Endothelial cell of umbilical vein (primary cell): ENCODE data around the gene ISG15. TPM values are rescaled to one million over a fixed set of nuclear protein-coding genes. Genes with fewer than 3 reads are reported as not detected.

ENCODE experiments used
- BruUV-seq: library from RNA; stranded (reverse); fragments of 400-500 nt; replicated peaks from 2 replicates; lab custom pipeline; 2021; lab: Mats Ljungman, UMichigan
- CTCF ChIA-PET: fragments of 300-600, 350-600 bp; sonication (Branson Sonifier 250); formaldehyde crosslinking; loops from one replicate; lab custom pipeline; 2021; ENCODE audit warnings: antibody characterized with exemption, inconsistent platforms; lab: Charles Lee
- POLR2A ChIA-PET: fragments of 300-600, 350-600 bp; sonication (Branson Sonifier 250); formaldehyde crosslinking; loops from one replicate; lab custom pipeline; 2021; ENCODE audit warnings: antibody characterized with exemption, inconsistent platforms; lab: Charles Lee
- DNase-seq: peaks from one replicate; pipeline ENCODE4 v3.0.0-alpha.2; 2011; ENCODE audit warnings: low read depth, low spot score
- FAIRE-seq: peaks from 2 replicates; lab custom pipeline; 2011; peaks lifted over from hg19 to GRCh38; lab: Jason Lieb, UNC
- H2AFZ ChIP-seq: 2 replicates; pipeline ENCODE4 v1.6.0; 2012; ENCODE audit warnings: low read depth, low read length, control low read depth, inconsistent platforms
- H3K27ac ChIP-seq: 2 replicates; pipeline ENCODE4 v1.5.1; 2011; ENCODE audit warnings: low read depth, mild to moderate bottlenecking, control low read depth, low read length, moderate library complexity; ENCODE audit not compliant: insufficient read depth
- H3K27me3 ChIP-seq, 2 experiments: 2 replicates each; pipeline versions ENCODE4 v1.6.0 to v1.6.1; 2011; ENCODE audit warnings: low read length in 2 of 2, mixed read lengths in 1 of 2; ENCODE audit not compliant: control insufficient read depth in 2 of 2, insufficient read depth in 2 of 2
- H3K36me3 ChIP-seq, 2 experiments: 2 replicates in 1 of 2; 3 replicates in 1 of 2; pipeline ENCODE4 v1.5.1; 2011; ENCODE audit warnings: low read length in 2 of 2, mild to moderate bottlenecking in 1 of 2, moderate library complexity in 1 of 2; ENCODE audit not compliant: control insufficient read depth in 2 of 2, insufficient read depth in 2 of 2; ENCODE audit errors: extremely low read depth in 1 of 2
- H3K4me1 ChIP-seq: 3 replicates; pipeline ENCODE4 v1.5.1; 2011; ENCODE audit warnings: mild to moderate bottlenecking, low read length; ENCODE audit not compliant: control insufficient read depth, insufficient read depth; ENCODE audit errors: extremely low read depth
- H3K4me2 ChIP-seq: 2 replicates; pipeline ENCODE4 v1.6.1; 2011; ENCODE audit warnings: low read length, control low read depth, mixed read lengths; ENCODE audit not compliant: insufficient read depth
- H3K4me3 ChIP-seq, 3 experiments: fragments of 200-600 bp in 1 of 3; sonication (generic), shearing (Covaris generic) in 1 of 3; replicated peaks in 1 of 3; 2 replicates each; pipeline ENCODE4 v1.5.1; 2011 to 2016; ENCODE audit warnings: control low read depth in 3 of 3, low read length in 3 of 3, mild to moderate bottlenecking in 2 of 3, inconsistent platforms in 1 of 3, low read depth in 1 of 3, moderate library complexity in 1 of 3; ENCODE audit not compliant: insufficient read depth in 1 of 3
- H3K79me2 ChIP-seq: 2 replicates; pipeline ENCODE4 v1.6.0; 2012; ENCODE audit warnings: low read length, inconsistent platforms; ENCODE audit not compliant: control insufficient read depth, insufficient read depth
- H3K9ac ChIP-seq: replicated peaks from 2 replicates; pipeline ENCODE3; 2011; ENCODE audit warnings: low read length, control low read depth; ENCODE audit not compliant: insufficient read depth; ENCODE audit errors: extremely low read depth
- H3K9me1 ChIP-seq: replicated peaks from 3 replicates; pipeline ENCODE4 v1.6.0; 2011; ENCODE audit warnings: mild to moderate bottlenecking, low read length; ENCODE audit not compliant: control insufficient read depth, insufficient read depth; ENCODE audit errors: extremely low read depth
- H3K9me3 ChIP-seq: replicated peaks from 2 replicates; pipeline ENCODE4 v1.5.1; 2012; ENCODE audit warnings: low read length, inconsistent platforms; ENCODE audit not compliant: control insufficient read depth, insufficient read depth
- H4K20me1 ChIP-seq: replicated peaks from 2 replicates; pipeline ENCODE3; 2011; ENCODE audit warnings: mild to moderate bottlenecking, low read length; ENCODE audit not compliant: control insufficient read depth, insufficient read depth; ENCODE audit errors: extremely low read depth
- EZH2 ChIP-seq: IDR thresholded peaks from 2 replicates; pipeline ENCODE4 v1.6.1; 2012; ENCODE audit warnings: borderline replicate concordance, low read depth, mild to moderate bottlenecking, moderate library complexity, low read length, inconsistent platforms; ENCODE audit not compliant: severe bottlenecking
- FOS ChIP-seq: IDR thresholded peaks from 2 replicates; pipeline ENCODE4 v1.6.1; 2011; ENCODE audit warnings: mild to moderate bottlenecking, low read length, moderate library complexity, borderline replicate concordance; ENCODE audit not compliant: insufficient read depth
- GATA2 ChIP-seq: IDR thresholded peaks from 2 replicates; pipeline ENCODE4 v1.7.0; 2011; ENCODE audit warnings: low read depth, mild to moderate bottlenecking, moderate library complexity, mixed read lengths, low read length; ENCODE audit not compliant: insufficient read length, insufficient read depth
- JUN ChIP-seq: IDR thresholded peaks from 2 replicates; pipeline ENCODE4 v1.6.1; 2011; ENCODE audit warnings: borderline replicate concordance, low read depth; ENCODE audit not compliant: insufficient read length, insufficient read depth
- MAX ChIP-seq: IDR thresholded peaks from 2 replicates; pipeline ENCODE4 v1.6.1; 2011; ENCODE audit not compliant: insufficient read depth, insufficient read length
- MYC ChIP-seq: IDR thresholded peaks from one replicate; pipeline ENCODE4 v1.6.1; 2011; ENCODE audit warnings: mild to moderate bottlenecking, low read depth, low read length
- POLR2A ChIP-seq: IDR thresholded peaks from 2 replicates; pipeline ENCODE4 v1.6.1; 2012; ENCODE audit warnings: low read depth, mild to moderate bottlenecking, control low read depth, low read length
- POLR2AphosphoS5 ChIP-seq: IDR thresholded peaks from 2 replicates; pipeline ENCODE4 v1.6.1; 2012; ENCODE audit warnings: low read depth, mild to moderate bottlenecking, control low read depth, low read length, moderate library complexity; ENCODE audit not compliant: insufficient read depth
- dilution Hi-C: fragments of 300-500 bp; cut with MboI; formaldehyde crosslinking; loops from one replicate; pipeline ENCODE4 v1.15.0; 2019; ENCODE audit warnings: low sequenced_read_pairs; ENCODE audit not compliant: extremely low pct_ligation_motif_present
- intact Hi-C: fragments of 100-400 bp; cut with micrococcal nuclease; formaldehyde crosslinking; loops from one replicate; pipeline ENCODE4 v1.10.0; 2022
- polyA plus RNA-seq, 4 experiments: library from polyadenylated mRNA; depleted of rRNA in 3 of 4; stranded (reverse) in 3 of 4; unstranded in 1 of 4; fragments of >200 nt; gene quantifications; 2 replicates each; pipeline versions ENCODE4 v1.2.1 to v1.2.3, GENCODE V29; 2011 to 2012; ENCODE audit warnings: missing spikeins in 1 of 4
- total RNA-seq: library from RNA; stranded (reverse); gene quantifications from 2 replicates; pipeline ENCODE4 v1.2.3, GENCODE V29; 2021
- TF ChIP-seq, protein P1 (sequence below), 2 donors: IDR thresholded peaks; 1 replicate in 1 of 2; 2 replicates in 1 of 2; pipeline ENCODE4 v1.5.1; 2011; ENCODE audit warnings: low read length in 2 of 2, mild to moderate bottlenecking in 2 of 2, moderate library complexity in 2 of 2, control low read depth in 1 of 2, inconsistent platforms in 1 of 2, low read depth in 1 of 2; ENCODE audit not compliant: insufficient read depth in 1 of 2; ENCODE audit errors: extremely low read depth in 1 of 2

Gene ISG15
- total and polyA plus RNA-seq, 2 donors (not counting 3 experiments of a cell fraction or from before 2014, with no cell fraction given), result 44.6 to 154 TPM

- no peak for TF ChIP-seq MAX
- TF ChIP-seq POLR2A, result no peak
- no peak for TF ChIP-seq JUN
- TF ChIP-seq GATA2, result no peak
- no peak for TF ChIP-seq FOS
- TF ChIP-seq POLR2AphosphoS5, result no peak
- TF ChIP-seq, protein P1, sequence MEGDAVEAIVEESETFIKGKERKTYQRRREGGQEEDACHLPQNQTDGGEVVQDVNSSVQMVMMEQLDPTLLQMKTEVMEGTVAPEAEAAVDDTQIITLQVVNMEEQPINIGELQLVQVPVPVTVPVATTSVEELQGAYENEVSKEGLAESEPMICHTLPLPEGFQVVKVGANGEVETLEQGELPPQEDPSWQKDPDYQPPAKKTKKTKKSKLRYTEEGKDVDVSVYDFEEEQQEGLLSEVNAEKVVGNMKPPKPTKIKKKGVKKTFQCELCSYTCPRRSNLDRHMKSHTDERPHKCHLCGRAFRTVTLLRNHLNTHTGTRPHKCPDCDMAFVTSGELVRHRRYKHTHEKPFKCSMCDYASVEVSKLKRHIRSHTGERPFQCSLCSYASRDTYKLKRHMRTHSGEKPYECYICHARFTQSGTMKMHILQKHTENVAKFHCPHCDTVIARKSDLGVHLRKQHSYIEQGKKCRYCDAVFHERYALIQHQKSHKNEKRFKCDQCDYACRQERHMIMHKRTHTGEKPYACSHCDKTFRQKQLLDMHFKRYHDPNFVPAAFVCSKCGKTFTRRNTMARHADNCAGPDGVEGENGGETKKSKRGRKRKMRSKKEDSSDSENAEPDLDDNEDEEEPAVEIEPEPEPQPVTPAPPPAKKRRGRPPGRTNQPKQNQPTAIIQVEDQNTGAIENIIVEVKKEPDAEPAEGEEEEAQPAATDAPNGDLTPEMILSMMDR (IDR thresholded peaks at IDR 0.05; ENCODE audit: extremely low read depth in 1 of 2, insufficient read depth in 1 of 2, low read depth in 1 of 2, low read length in 2 of 2), result no peak
- TF ChIP-seq EZH2, result no peak
- no peak for TF ChIP-seq MYC
- H3K27me3 ChIP-seq, result no peaks in the 10 kb centered on the region
- H4K20me1 ChIP-seq, result no peaks in the 10 kb centered on the region
- no peak overlapping the region for H3K4me3 ChIP-seq
- no peak overlapping the region for H3K27ac ChIP-seq
- CTCF ChIA-PET, result no interaction called here
- H3K79me2 ChIP-seq, result no peaks in the 10 kb centered on the region
- FAIRE-seq (no peak), DNase-seq (no peak)
- H3K36me3 ChIP-seq, result peaks cover 0 to 18% of the 10 kb centered on the region in 2 experiments
- dilution Hi-C loops (no loop called here), intact Hi-C loops (no loop called here)
- no peaks in the 10 kb centered on the region for H3K9me3 ChIP-seq
- H3K4me2 ChIP-seq, result no peak overlapping the region
- no peaks in the 10 kb centered on the region for H3K9me1 ChIP-seq
- no TSS peak for BruUV-seq
- H3K4me1 ChIP-seq, result no peaks in the 10 kb centered on the region
- no peak overlapping the region for H2AFZ ChIP-seq
- no peak overlapping the region for H3K9ac ChIP-seq
- POLR2A ChIA-PET, result no interaction called here
These were observed 32.9 kb downstream of the ISG15 start for GRCh38 chr1:1046243-1046642.
